ENCODE results near the gene UPF2. TPM values are rescaled to one million over a fixed set of nuclear protein-coding genes. Genes with fewer than 3 reads are reported as not detected.

The UPF2 gene
- total and polyA plus RNA-seq, 4 donors: 6.6 to 19.6 (median 16.4) TPM

DNA sequence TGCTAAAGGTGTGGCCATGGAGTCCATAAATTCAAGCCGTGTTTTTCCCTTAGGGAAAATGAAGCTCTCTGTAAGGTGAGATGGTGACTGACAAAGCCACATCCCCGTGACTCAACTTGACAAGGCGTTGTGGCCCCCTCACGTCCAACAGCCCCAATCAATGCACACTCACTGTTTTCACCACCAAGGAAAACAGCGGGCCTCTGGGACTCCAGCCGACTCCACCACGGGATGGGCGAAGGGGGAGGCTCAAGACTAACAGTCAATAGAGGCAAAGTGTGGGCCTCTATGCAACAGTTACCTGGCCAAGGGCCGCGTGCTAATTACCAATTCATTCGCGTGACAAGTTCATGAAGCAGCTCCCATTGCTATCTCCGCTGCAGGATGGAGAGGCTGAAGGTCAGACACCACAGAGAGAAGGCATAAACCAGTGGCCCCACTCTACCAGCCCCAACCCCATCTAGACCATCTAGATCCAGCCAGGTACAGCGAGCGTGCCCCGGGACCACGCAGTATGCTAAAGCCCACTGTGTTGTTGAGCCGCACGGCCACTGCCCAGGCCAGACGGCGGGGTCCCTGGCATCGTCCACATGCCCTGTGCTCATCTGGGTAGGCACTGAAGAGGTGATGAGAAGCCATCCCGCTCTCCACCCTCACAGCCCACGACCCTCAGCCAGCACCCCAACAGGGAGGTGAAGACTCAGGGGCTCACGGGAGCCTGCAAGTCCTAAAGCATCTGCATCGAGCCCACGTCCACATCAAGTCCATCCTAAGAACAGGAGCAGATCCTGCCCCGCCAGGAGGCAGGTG, 143.3 kb downstream of the UPF2 start (continued):
- TF ChIP-seq TAF1 (conservative IDR thresholded peaks at IDR 0.05): no peak
- TF ChIP-seq, protein P1, sequence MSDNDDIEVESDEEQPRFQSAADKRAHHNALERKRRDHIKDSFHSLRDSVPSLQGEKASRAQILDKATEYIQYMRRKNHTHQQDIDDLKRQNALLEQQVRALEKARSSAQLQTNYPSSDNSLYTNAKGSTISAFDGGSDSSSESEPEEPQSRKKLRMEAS (IDR thresholded peaks at IDR 0.05): no peak

DNA sequence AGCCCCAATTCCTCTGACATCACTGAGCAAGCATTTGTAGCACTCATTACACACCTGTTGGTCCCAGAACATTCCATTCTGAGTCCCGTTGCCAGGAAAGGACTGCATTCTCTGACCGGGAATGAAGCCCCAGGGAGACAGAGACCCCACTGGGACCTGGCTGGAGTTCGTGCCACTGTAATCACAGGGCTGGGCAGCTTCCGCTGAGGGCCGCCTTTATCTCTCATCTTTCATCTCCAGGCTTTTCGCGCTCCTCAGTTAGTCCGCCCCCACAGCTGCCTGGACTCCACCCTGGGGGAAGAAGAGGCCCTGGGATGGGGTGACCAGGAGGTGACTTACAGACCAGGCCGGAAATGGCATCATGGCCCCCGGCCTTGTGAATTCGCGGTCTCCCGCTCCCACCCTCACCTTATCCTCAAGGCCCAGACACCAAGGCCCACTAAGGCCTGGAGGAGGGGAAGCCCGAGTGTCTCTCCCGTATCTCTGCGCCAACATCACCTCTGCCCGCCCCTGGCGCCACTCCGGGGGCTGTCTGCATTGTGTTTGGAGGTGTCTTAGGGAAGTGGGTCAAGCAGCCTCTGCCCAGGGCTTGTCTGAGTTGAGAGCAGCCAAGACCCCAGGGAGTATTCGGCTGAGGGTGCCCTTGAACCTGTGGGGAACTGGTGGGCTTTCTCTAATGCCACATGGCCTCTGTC, 144.1 kb downstream of the UPF2 start:
- no peaks in the 10 kb centered on the region for H3K9me3 ChIP-seq (ENCODE audit: control insufficient read depth in 4 of 4, low read length in 3 of 4)
- H3K27ac ChIP-seq (ENCODE audit: low read depth in 1 of 2, low read length in 2 of 2): peak overlapping the region; percentile 53 to 67
- DNase-seq (ENCODE audit: low spot score): peak; percentile 72
- H3K4me1 ChIP-seq (ENCODE audit: control insufficient read depth in 4 of 4, insufficient read depth in 4 of 4, low read length in 3 of 4): peaks cover 5 to 17% (median 16%) of the 10 kb centered on the region in 4 donors
- TF ChIP-seq RAD21 (IDR thresholded peaks at IDR 0.05) (peak; percentile 43 to 54), JUND (IDR thresholded peaks at IDR 0.05) (peak; percentile 82 to 95), HNF4A (conservative IDR thresholded peaks at IDR 0.05) (peak; percentile 58 to 74), YY1 (IDR thresholded peaks at IDR 0.05) (peak; percentile 80), HNF4G (IDR thresholded peaks at IDR 0.05) (no peak), FOXA2 (IDR thresholded peaks at IDR 0.05) (peak; percentile 62), RXRA (IDR thresholded peaks at IDR 0.05) (peak; percentile 90 to 96), GABPA (IDR thresholded peaks at IDR 0.05 in 1 of 2, conservative IDR thresholded peaks at IDR 0.05 in 1 of 2) (peak in 1 of 2 donors; percentile 45), NR2F2 (IDR thresholded peaks at IDR 0.05) (no peak), EGR1 (IDR thresholded peaks at IDR 0.05; ENCODE audit: low read depth in 2 of 2) (peak; percentile 30 to 64), SP1 (IDR thresholded peaks at IDR 0.05) (peak; percentile 87), FOXA1 (IDR thresholded peaks at IDR 0.05) (peak; percentile 54), TAF1 (conservative IDR thresholded peaks at IDR 0.05) (no peak)
- TF ChIP-seq, protein P2, sequence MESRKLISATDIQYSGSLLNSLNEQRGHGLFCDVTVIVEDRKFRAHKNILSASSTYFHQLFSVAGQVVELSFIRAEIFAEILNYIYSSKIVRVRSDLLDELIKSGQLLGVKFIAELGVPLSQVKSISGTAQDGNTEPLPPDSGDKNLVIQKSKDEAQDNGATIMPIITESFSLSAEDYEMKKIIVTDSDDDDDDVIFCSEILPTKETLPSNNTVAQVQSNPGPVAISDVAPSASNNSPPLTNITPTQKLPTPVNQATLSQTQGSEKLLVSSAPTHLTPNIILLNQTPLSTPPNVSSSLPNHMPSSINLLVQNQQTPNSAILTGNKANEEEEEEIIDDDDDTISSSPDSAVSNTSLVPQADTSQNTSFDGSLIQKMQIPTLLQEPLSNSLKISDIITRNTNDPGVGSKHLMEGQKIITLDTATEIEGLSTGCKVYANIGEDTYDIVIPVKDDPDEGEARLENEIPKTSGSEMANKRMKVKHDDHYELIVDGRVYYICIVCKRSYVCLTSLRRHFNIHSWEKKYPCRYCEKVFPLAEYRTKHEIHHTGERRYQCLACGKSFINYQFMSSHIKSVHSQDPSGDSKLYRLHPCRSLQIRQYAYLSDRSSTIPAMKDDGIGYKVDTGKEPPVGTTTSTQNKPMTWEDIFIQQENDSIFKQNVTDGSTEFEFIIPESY (IDR thresholded peaks at IDR 0.05): peak; percentile 81
- TF ChIP-seq, protein P3, sequence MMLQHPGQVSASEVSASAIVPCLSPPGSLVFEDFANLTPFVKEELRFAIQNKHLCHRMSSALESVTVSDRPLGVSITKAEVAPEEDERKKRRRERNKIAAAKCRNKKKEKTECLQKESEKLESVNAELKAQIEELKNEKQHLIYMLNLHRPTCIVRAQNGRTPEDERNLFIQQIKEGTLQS (IDR thresholded peaks at IDR 0.05): peak; percentile 68
- TF ChIP-seq, protein P1 (IDR thresholded peaks at IDR 0.05): peak; percentile 78
- TF ChIP-seq, protein P4, sequence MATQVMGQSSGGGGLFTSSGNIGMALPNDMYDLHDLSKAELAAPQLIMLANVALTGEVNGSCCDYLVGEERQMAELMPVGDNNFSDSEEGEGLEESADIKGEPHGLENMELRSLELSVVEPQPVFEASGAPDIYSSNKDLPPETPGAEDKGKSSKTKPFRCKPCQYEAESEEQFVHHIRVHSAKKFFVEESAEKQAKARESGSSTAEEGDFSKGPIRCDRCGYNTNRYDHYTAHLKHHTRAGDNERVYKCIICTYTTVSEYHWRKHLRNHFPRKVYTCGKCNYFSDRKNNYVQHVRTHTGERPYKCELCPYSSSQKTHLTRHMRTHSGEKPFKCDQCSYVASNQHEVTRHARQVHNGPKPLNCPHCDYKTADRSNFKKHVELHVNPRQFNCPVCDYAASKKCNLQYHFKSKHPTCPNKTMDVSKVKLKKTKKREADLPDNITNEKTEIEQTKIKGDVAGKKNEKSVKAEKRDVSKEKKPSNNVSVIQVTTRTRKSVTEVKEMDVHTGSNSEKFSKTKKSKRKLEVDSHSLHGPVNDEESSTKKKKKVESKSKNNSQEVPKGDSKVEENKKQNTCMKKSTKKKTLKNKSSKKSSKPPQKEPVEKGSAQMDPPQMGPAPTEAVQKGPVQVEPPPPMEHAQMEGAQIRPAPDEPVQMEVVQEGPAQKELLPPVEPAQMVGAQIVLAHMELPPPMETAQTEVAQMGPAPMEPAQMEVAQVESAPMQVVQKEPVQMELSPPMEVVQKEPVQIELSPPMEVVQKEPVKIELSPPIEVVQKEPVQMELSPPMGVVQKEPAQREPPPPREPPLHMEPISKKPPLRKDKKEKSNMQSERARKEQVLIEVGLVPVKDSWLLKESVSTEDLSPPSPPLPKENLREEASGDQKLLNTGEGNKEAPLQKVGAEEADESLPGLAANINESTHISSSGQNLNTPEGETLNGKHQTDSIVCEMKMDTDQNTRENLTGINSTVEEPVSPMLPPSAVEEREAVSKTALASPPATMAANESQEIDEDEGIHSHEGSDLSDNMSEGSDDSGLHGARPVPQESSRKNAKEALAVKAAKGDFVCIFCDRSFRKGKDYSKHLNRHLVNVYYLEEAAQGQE (IDR thresholded peaks at IDR 0.05): peak; percentile 84
- TF ChIP-seq, protein P5, sequence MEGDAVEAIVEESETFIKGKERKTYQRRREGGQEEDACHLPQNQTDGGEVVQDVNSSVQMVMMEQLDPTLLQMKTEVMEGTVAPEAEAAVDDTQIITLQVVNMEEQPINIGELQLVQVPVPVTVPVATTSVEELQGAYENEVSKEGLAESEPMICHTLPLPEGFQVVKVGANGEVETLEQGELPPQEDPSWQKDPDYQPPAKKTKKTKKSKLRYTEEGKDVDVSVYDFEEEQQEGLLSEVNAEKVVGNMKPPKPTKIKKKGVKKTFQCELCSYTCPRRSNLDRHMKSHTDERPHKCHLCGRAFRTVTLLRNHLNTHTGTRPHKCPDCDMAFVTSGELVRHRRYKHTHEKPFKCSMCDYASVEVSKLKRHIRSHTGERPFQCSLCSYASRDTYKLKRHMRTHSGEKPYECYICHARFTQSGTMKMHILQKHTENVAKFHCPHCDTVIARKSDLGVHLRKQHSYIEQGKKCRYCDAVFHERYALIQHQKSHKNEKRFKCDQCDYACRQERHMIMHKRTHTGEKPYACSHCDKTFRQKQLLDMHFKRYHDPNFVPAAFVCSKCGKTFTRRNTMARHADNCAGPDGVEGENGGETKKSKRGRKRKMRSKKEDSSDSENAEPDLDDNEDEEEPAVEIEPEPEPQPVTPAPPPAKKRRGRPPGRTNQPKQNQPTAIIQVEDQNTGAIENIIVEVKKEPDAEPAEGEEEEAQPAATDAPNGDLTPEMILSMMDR (IDR thresholded peaks at IDR 0.05; ENCODE audit: low read depth, low read length, missing input control): no peak
- H3K36me3 ChIP-seq (ENCODE audit: control insufficient read depth in 4 of 4, insufficient read depth in 3 of 4, low read depth in 1 of 4, low read length in 3 of 4): no peaks in the 10 kb centered on the region
- WGBS: 72% methylated on average over 20 of the region's 20 CpGs
- peak overlapping the region in 1 of 2 donors; percentile 36 for H3K9ac ChIP-seq (ENCODE audit: low read depth in 1 of 2, low read length in 2 of 2)
- no peak overlapping the region for H3K4me3 ChIP-seq (ENCODE audit: low read depth in 1 of 3, low read length in 3 of 3)
- H3K27me3 ChIP-seq (ENCODE audit: control insufficient read depth in 4 of 4, insufficient read depth in 4 of 4, low read length in 3 of 4): no peaks in the 10 kb centered on the region
